Smooth muscle cell (in vitro differentiated cells): ENCODE data around the gene RNF166. TPM values are rescaled to one million over a fixed set of nuclear protein-coding genes. Genes with fewer than 3 reads are reported as not detected.
A peak's percentile ranks its signal among the peaks of the same experiment; 100 is the strongest.

Source experiments
- DNase-seq: peaks from one replicate; lab custom pipeline; 2025; ENCODE audit not compliant: unreplicated experiment; lab: John Stamatoyannopoulos, UW
- H2AFZ ChIP-seq: fragments of 200-600 bp; sonication (generic); 2 replicates; pipeline ENCODE4 v1.6.0; 2016; ENCODE audit warnings: antibody characterized with exemption, low read depth, mild to moderate bottlenecking
- H3F3A ChIP-seq: fragments of 200-600 bp; sonication (generic); 2 replicates; pipeline ENCODE4 v1.6.0; 2017; ENCODE audit warnings: antibody characterized with exemption, low read depth
- H3K27ac ChIP-seq: fragments of 200-600 bp; sonication (generic); 2 replicates; pipeline ENCODE4 v1.5.1; 2016; ENCODE audit warnings: low read depth, mild to moderate bottlenecking
- H3K27me3 ChIP-seq: fragments of 200-600 bp; sonication (generic); 2 replicates; pipeline ENCODE4 v1.6.1; 2016; ENCODE audit warnings: low read depth, mild to moderate bottlenecking
- H3K36me3 ChIP-seq: fragments of 200-600 bp; sonication (generic); 2 replicates; pipeline ENCODE4 v1.5.1; 2016; ENCODE audit warnings: low read depth
- H3K4me1 ChIP-seq: fragments of 200-600 bp; sonication (generic); 2 replicates; pipeline ENCODE4 v1.5.1; 2016; ENCODE audit warnings: low read depth
- H3K4me2 ChIP-seq: fragments of 200-600 bp; sonication (generic); 2 replicates; pipeline ENCODE4 v1.6.0; 2016; ENCODE audit warnings: mild to moderate bottlenecking
- H3K4me3 ChIP-seq: fragments of 200-600 bp; sonication (generic); 2 replicates; pipeline ENCODE4 v1.5.1; 2016; ENCODE audit warnings: mild to moderate bottlenecking
- H3K79me2 ChIP-seq: fragments of 200-600 bp; sonication (generic); 2 replicates; pipeline ENCODE4 v1.6.0; 2016; ENCODE audit warnings: low read depth, mild to moderate bottlenecking
- H3K9ac ChIP-seq: fragments of 200-600 bp; sonication (generic); 2 replicates; pipeline ENCODE4 v1.6.0; 2016; ENCODE audit warnings: low read depth
- H3K9me3 ChIP-seq: fragments of 200-600 bp; sonication (generic); replicated peaks from 2 replicates; pipeline ENCODE4 v1.5.1; 2016; ENCODE audit warnings: low read depth
- H4K20me1 ChIP-seq: fragments of 200-600 bp; sonication (generic); 2 replicates; pipeline ENCODE4 v1.6.0; 2016; ENCODE audit warnings: low read depth
- CTCF ChIP-seq: fragments of 200-600 bp; sonication (generic); IDR thresholded peaks from 2 replicates; pipeline ENCODE4 v1.5.1; 2017; ENCODE audit warnings: borderline replicate concordance, mild to moderate bottlenecking, antibody characterized with exemption; ENCODE audit not compliant: insufficient read depth, poor library complexity, severe bottlenecking
- WGBS: methylation state at CpG from one replicate; pipeline ENCODE4 v1.1.7; 2016; ENCODE audit warnings: low lambda C conversion rate; 5-methylcytosine and 5-hydroxymethylcytosine counted together
- polyA plus RNA-seq: library from polyadenylated mRNA; unstranded; fragments of >200 nt; fragmentation: Nextera tagmentation; extraction: Ambion mirVana; gene quantifications from 2 replicates; pipeline ENCODE4 v1.2.1, GENCODE V29; 2016
- total RNA-seq: library from RNA; depleted of rRNA; stranded (reverse); fragments of >200 nt; gene quantifications from 2 replicates; pipeline ENCODE4 v1.2.3, GENCODE V29; 2014

The RNF166 gene
- total and polyA plus RNA-seq, 2 experiments from 2014 or later: 10.1 to 17.3 TPM

- Histone ChIP-seq H3K79me2 (peaks cover 9% of the 10 kb centered on the region), H4K20me1 (peaks cover 79% of the 10 kb centered on the region), H3K27me3 (no peaks in the 10 kb centered on the region), H3K4me3 (no peak overlapping the region), H3K9me3 (no peaks in the 10 kb centered on the region), H3F3A (no peaks in the 10 kb centered on the region), H3K4me1 (peaks cover 5% of the 10 kb centered on the region), H2AFZ (no peak overlapping the region), H3K4me2 (no peak overlapping the region), H3K27ac (no peak overlapping the region), H3K9ac (no peak overlapping the region), H3K36me3 (no peaks in the 10 kb centered on the region)
- WGBS: 86% methylated on average over 33 of the region's 39 CpGs
- DNase-seq: no peak
- no peak for TF ChIP-seq CTCF
Observed at GRCh38 chr16:88744577-88745521, 38.6 kb upstream of the RNF166 start.

DNA sequence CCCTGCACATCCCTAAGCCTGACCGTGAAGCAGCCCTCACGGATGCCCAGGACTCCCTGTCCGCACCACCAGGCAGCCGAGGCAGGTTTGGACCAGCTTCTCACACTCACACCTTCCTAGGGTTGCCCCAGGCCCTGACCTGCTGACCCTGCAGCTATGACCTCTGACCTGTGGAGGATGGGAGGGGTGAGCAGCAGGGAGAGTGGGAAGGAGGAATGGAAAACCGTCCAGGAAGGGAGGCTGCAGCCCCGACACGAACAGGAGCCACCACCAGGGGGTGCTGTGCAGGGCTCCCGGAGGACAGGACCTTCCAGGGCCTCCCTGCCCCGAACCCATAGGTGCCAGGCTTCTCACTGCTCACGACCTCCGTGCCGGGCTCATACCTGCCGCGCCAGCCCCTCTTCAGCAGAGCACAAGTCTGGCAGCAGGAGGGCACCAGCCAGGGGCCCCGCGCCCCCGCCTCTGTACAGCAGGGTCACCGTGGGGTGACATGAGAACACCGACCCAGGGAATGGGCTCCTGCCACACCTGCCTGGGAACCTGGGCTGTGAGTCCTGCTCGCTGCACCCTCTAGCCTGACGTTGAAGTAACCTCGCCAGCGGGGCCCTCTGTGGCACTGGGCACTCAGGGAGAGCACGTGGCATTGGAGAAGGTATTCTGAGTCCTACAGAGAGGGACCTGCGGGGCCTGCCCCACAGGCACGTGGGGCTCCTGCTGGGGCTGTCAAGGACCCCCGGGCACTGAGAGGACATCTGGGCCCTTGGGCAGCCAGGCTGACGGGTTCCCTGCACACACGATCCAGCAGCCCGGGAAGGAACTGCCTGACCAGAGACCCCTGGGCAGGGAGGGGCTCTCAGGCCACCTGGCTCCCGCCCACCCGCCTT is 37.7 kb upstream of the RNF166 start:
- Histone ChIP-seq H3K4me3 (no peak overlapping the region), H4K20me1 (peaks cover 73% of the 10 kb centered on the region), H3F3A (no peaks in the 10 kb centered on the region), H3K4me1 (peaks cover 5% of the 10 kb centered on the region), H3K36me3 (no peaks in the 10 kb centered on the region), H2AFZ (no peak overlapping the region), H3K9ac (no peak overlapping the region), H3K9me3 (no peaks in the 10 kb centered on the region), H3K79me2 (peaks cover 3% of the 10 kb centered on the region), H3K27me3 (no peaks in the 10 kb centered on the region), H3K27ac (no peak overlapping the region), H3K4me2 (no peak overlapping the region)
- peak; percentile 77 for TF ChIP-seq CTCF
- DNase-seq: peak; percentile 31
- WGBS: 75% methylated on average over 32 of the region's 32 CpGs

GRCh38 chr16:88742896-88743605 is 36.8 kb upstream of the RNF166 start:
- Histone ChIP-seq H3K36me3 (no peaks in the 10 kb centered on the region), H4K20me1 (peaks cover 69% of the 10 kb centered on the region), H2AFZ (no peak overlapping the region), H3K79me2 (no peaks in the 10 kb centered on the region), H3K27ac (no peak overlapping the region), H3K9me3 (no peaks in the 10 kb centered on the region), H3K9ac (no peak overlapping the region), H3F3A (no peaks in the 10 kb centered on the region), H3K4me1 (peaks cover 5% of the 10 kb centered on the region), H3K4me3 (no peak overlapping the region), H3K4me2 (no peak overlapping the region), H3K27me3 (no peaks in the 10 kb centered on the region)
- WGBS: 90% methylated on average over 18 of the region's 19 CpGs
- no peak for TF ChIP-seq CTCF
- DNase-seq: no peak
